Measurements from ENCODE around the gene SINHCAF. TPM values are rescaled to one million over a fixed set of nuclear protein-coding genes. Genes with fewer than 3 reads are reported as not detected.

Gene SINHCAF
- total and polyA plus RNA-seq, 2 experiments from 2014 or later: 581 to 686 TPM

DNA sequence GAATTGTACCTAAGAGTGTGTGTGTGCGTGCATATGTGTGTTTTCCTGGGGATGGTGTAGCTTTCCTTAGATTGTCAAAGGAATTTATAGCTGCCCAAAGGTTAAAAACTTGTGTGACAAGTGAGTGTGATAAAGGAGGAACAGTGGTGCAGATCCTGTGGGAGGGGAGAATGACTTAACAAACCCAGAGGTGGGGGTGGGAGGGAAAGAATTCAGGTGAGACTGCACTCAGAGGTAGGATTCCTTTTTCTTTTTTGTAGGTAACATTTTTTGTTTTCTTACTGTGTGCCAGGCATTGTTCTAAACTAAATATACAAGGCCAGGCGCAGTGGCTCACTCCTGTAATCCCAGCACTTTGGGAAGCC is 45.3 kb upstream of the SINHCAF start:
- Histone ChIP-seq H3K36me3 (ENCODE audit: insufficient read depth) (no peaks in the 10 kb centered on the region), H3K4me3 (peak overlapping the region; percentile 45), H3K4me2 (peak overlapping the region; percentile 55), H3K79me2 (replicated peaks; ENCODE audit: insufficient read depth) (peaks cover 17% of the 10 kb centered on the region), H3K4me1 (ENCODE audit: insufficient read depth) (peaks cover 18% of the 10 kb centered on the region; the same call in 1 of the 2 replicates), H4K20me1 (replicated peaks; ENCODE audit: insufficient read depth) (no peaks in the 10 kb centered on the region), H3K9me2 (ENCODE audit: insufficient read depth) (no peaks in the 10 kb centered on the region), H3K27ac (ENCODE audit: low read depth) (peak overlapping the region; percentile 99), H3K27me3 (ENCODE audit: insufficient read depth) (no peaks in the 10 kb centered on the region), H3F3A (replicated peaks; ENCODE audit: low read depth) (0 out of 2 replicates have a peak, but pooled peaks cover 4% of the 10 kb centered on the region), H2AFZ (no peak overlapping the region)
- ATAC-seq: peak; percentile 28
- Mint-ChIP-seq H3K4me3 (peak overlapping the region; percentile 70), H3K27me3 (ENCODE audit: insufficient read depth, low read depth, poor library complexity) (peaks cover 15% of the 10 kb centered on the region), H3K36me3 (ENCODE audit: low read depth) (peaks cover 3% of the 10 kb centered on the region; the same call in 2 of the 3 replicates), H3K27ac (peak overlapping the region; percentile 99), H3K4me1 (peaks cover 39% of the 10 kb centered on the region), H3K9me3 (no peaks in the 10 kb centered on the region; the same call in 2 of the 3 replicates)
- TF ChIP-seq, protein P1, sequence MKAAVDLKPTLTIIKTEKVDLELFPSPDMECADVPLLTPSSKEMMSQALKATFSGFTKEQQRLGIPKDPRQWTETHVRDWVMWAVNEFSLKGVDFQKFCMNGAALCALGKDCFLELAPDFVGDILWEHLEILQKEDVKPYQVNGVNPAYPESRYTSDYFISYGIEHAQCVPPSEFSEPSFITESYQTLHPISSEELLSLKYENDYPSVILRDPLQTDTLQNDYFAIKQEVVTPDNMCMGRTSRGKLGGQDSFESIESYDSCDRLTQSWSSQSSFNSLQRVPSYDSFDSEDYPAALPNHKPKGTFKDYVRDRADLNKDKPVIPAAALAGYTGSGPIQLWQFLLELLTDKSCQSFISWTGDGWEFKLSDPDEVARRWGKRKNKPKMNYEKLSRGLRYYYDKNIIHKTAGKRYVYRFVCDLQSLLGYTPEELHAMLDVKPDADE (IDR thresholded peaks at IDR 0.05): no peak
- TF ChIP-seq NANOG (IDR thresholded peaks at IDR 0.05; ENCODE audit: borderline replicate concordance) (no peak), ZNF462 (CRISPR knock-in tag; IDR thresholded peaks at IDR 0.05) (no peak), ZNF331 (CRISPR knock-in tag; IDR thresholded peaks at IDR 0.05; ENCODE audit: low read depth) (no peak), POLR2AphosphoS5 (IDR thresholded peaks at IDR 0.05; ENCODE audit: low read depth) (no peak), JUNB (IDR thresholded peaks at IDR 0.05; ENCODE audit: unreplicated experiment) (no peak), EZH2 (IDR thresholded peaks at IDR 0.05; ENCODE audit: low read depth, unreplicated experiment) (no peak), REST (IDR thresholded peaks at IDR 0.05; ENCODE audit: unreplicated experiment) (no peak), EZH2phosphoT487 (IDR thresholded peaks at IDR 0.05; ENCODE audit: unreplicated experiment) (no peak), STAT1 (IDR thresholded peaks at IDR 0.05; ENCODE audit: unreplicated experiment) (no peak), ZNF114 (CRISPR knock-in tag; IDR thresholded peaks at IDR 0.05) (no peak), CREB1 (CRISPR knock-in tag; IDR thresholded peaks at IDR 0.05; ENCODE audit: low read depth) (no peak), CTCF (conservative IDR thresholded peaks at IDR 0.05; ENCODE audit: low read depth in 2 of 2) (no peak)
- DNase-seq (ENCODE audit: low spot score): peak; percentile 79
